Esophagus (tissue), 2 donors: Measurements from ENCODE around the gene GUCA1A. TPM values are rescaled to one million over a fixed set of nuclear protein-coding genes. Genes with fewer than 3 reads are reported as not detected.

ENCODE experiments used
- H3K27ac ChIP-seq, 2 donors: one replicate each; pipeline ENCODE4 v1.5.1; 2013; ENCODE audit warnings: low read depth in 2 of 2, mild to moderate bottlenecking in 2 of 2, inconsistent platforms in 1 of 2, low read length in 1 of 2, moderate library complexity in 1 of 2
- H3K27me3 ChIP-seq, 2 donors: one replicate each; pipeline ENCODE4 v1.6.1; 2013; ENCODE audit warnings: low read length in 2 of 2, control low read depth in 1 of 2, mild to moderate bottlenecking in 1 of 2; ENCODE audit not compliant: insufficient read depth in 2 of 2, control insufficient read depth in 1 of 2
- H3K36me3 ChIP-seq, 2 donors: one replicate each; pipeline ENCODE4 v1.6.1; 2013; ENCODE audit warnings: low read length in 1 of 2; ENCODE audit not compliant: control insufficient read depth in 2 of 2, insufficient read depth in 2 of 2
- H3K4me1 ChIP-seq, 2 donors: one replicate each; pipeline ENCODE4 v1.6.1; 2013; ENCODE audit warnings: low read length in 1 of 2; ENCODE audit not compliant: control insufficient read depth in 2 of 2, insufficient read depth in 2 of 2
- H3K4me3 ChIP-seq, 2 donors: one replicate each; pipeline ENCODE4 v1.5.1; 2013; ENCODE audit warnings: low read length in 2 of 2, mild to moderate bottlenecking in 2 of 2, low read depth in 1 of 2, moderate library complexity in 1 of 2
- H3K9me3 ChIP-seq, 2 donors: one replicate each; pipeline ENCODE4 v1.6.1; 2013; ENCODE audit warnings: mild to moderate bottlenecking in 2 of 2, low read depth in 1 of 2, low read length in 1 of 2, moderate library complexity in 1 of 2; ENCODE audit not compliant: control insufficient read depth in 2 of 2, insufficient read depth in 1 of 2
- WGBS, 2 donors: extraction: QIAGEN DNeasy Blood & Tissue Kit; methylation state at CpG; one replicate each; pipeline ENCODE4 v1.1.7; 2013; 5-methylcytosine and 5-hydroxymethylcytosine counted together
- polyA plus RNA-seq, 2 donors: library from polyadenylated mRNA; stranded (reverse); fragments of 200-250 nt; gene quantifications; one replicate each; pipeline ENCODE4 v1.2.3, GENCODE V29; 2013
- donor health status: healthy with polysubstance abuse.
- donor health status: Bipolar disorder and iron deficiency.

GUCA1A gene
- polyA plus RNA-seq, 2 donors, result not detected

DNA sequence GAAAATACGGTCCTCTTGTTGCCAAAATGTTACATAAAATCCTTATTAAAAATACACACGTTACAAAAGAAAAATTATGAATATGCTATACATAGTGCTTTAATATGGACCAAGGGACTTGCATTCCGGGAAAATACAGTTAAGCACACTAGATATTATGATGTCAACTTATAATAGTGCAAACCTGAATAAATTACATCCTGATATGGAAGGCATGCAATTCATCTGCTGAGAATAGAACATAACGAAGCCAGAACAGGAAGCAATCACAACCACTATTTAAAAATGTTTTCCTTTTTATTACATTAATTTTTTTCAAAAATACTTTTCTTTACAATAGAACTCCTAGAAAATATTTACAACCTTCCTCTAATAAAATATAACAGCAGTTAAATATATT is 52.3 kb downstream of the GUCA1A start:
- WGBS, 2 donors, result 58 to 59% methylated on average over 4 of the region's 4 CpGs
- Histone ChIP-seq H3K4me1 (peaks cover 0 to 9% of the 10 kb centered on the region in 2 donors), H3K36me3 (peaks cover 0 to 7% of the 10 kb centered on the region in 2 donors), H3K27me3 (no peaks in the 10 kb centered on the region), H3K9me3 (no peaks in the 10 kb centered on the region), H3K4me3 (no peak overlapping the region), H3K27ac (no peak overlapping the region)

- peak overlapping the region; percentile 79 to 85 for H3K27ac ChIP-seq
- H3K36me3 ChIP-seq, result peaks cover 0 to 7% of the 10 kb centered on the region in 2 donors
- H3K9me3 ChIP-seq, result no peaks in the 10 kb centered on the region
- WGBS, 2 donors, result 25 to 39% methylated on average over 3 of the region's 3 CpGs
- H3K27me3 ChIP-seq, result no peaks in the 10 kb centered on the region
- no peak overlapping the region for H3K4me3 ChIP-seq
- peaks cover 0 to 9% of the 10 kb centered on the region in 2 donors for H3K4me1 ChIP-seq
Measured at GRCh38 chr6:42226161-42226611, 53.0 kb downstream of the GUCA1A start.

DNA sequence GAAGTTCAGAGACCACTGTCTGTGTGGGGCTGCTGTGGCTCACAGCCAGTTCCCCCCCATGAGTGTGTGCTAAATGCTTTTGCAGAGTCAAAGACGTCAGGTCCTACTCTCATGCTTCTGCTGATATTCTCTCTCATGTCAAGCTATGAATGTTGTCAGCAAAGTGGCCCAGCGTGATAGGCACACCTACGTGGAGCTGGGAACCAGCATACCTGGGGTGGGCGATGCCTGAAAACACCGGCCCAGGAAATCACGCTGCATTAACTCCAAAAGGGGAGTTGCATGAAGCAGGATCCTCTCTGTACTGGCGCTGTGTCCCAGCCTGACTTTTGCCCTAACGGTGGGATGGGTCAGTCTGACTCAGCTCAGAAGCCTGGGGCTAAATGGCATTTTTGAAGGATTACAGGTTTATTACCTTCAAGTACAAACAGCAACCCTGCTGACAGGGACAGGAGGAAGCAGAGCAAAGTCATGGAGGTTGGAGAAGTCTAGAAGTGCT is 53.5 kb downstream of the GUCA1A start:
- Histone ChIP-seq H3K4me3 (peak overlapping the region in 1 of 2 donors; percentile 31), H3K36me3 (peaks cover 0 to 7% of the 10 kb centered on the region in 2 donors), H3K4me1 (peaks cover 0 to 4% of the 10 kb centered on the region in 2 donors), H3K9me3 (no peaks in the 10 kb centered on the region), H3K27ac (peak overlapping the region; percentile 85 to 91), H3K27me3 (no peaks in the 10 kb centered on the region)
- whole genome bisulfite sequencing, 2 donors, result 41 to 47% methylated on average over 8 of the region's 8 CpGs

- H3K36me3 ChIP-seq, result peaks cover 0 to 8% of the 10 kb centered on the region in 2 donors
- WGBS, 2 donors, result 55 to 64% methylated on average over 9 of the region's 9 CpGs
- H3K9me3 ChIP-seq, result no peaks in the 10 kb centered on the region
Measured at GRCh38 chr6:42227173-42227850, 54.1 kb downstream of the GUCA1A start.

DNA sequence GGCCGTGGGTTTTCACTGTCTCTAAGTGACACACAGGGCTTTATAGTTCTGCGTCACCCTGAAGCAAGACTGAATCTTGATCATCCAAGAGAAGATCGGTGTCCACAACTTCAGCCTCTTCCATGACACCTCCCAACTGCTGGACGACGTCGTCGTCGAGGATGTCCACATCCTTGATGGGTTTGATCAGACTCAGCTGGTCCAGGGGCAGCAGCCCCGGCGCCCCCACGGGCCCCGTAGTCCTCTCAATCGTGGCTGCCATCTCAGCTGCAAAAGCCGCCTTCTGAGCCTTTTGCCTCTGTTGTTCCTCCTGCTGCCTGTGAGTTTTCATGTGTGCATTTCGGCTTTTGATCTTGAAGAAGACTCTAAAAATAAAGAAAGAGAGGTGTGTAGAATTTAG is 55.1 kb downstream of the GUCA1A start:
- peaks cover 0 to 12% of the 10 kb centered on the region in 2 donors for H3K36me3 ChIP-seq
- WGBS, 2 donors, result 92 to 95% methylated on average over 15 of the region's 15 CpGs
- H3K4me3 ChIP-seq, result no peak overlapping the region
- H3K9me3 ChIP-seq, result no peaks in the 10 kb centered on the region
- peak overlapping the region; percentile 41 to 61 for H3K27ac ChIP-seq
- no peaks in the 10 kb centered on the region for H3K27me3 ChIP-seq
- peaks cover 0 to 3% of the 10 kb centered on the region in 2 donors for H3K4me1 ChIP-seq

More at GRCh38 chr6:42227173-42227850, 54.1 kb downstream of the GUCA1A start:
- no peaks in the 10 kb centered on the region for H3K27me3 ChIP-seq
- H3K4me3 ChIP-seq, result peak overlapping the region in 1 of 2 donors; percentile 31
- H3K27ac ChIP-seq, result peak overlapping the region; percentile 91 to 96
- peaks cover 0 to 3% of the 10 kb centered on the region in 2 donors for H3K4me1 ChIP-seq

Other genes with a start within 250 kb of the GUCA1A start
- gene CCND3, start 231.6 kb upstream of the GUCA1A start, polyA plus RNA-seq, result 10 to 100 TPM; 24.6 to 30.4 TPM
- 1 to 10 TPM; 6.0 to 7.5 TPM for gene TAF8, start 122.8 kb upstream of the GUCA1A start, polyA plus RNA-seq
- 100 to 1,000 TPM; 150 to 357 TPM for gene C6orf132, start 30.7 kb upstream of the GUCA1A start, polyA plus RNA-seq
- gene GUCA1B, start 21.6 kb downstream of the GUCA1A start, polyA plus RNA-seq, result under 1 TPM; 0.24 to 0.45 TPM
- gene MRPS10, start 44.5 kb downstream of the GUCA1A start, polyA plus RNA-seq, result 10 to 100 TPM; 38.3 to 47.3 TPM